ENCODE results near the gene BCL2.

BCL2 gene

DNA sequence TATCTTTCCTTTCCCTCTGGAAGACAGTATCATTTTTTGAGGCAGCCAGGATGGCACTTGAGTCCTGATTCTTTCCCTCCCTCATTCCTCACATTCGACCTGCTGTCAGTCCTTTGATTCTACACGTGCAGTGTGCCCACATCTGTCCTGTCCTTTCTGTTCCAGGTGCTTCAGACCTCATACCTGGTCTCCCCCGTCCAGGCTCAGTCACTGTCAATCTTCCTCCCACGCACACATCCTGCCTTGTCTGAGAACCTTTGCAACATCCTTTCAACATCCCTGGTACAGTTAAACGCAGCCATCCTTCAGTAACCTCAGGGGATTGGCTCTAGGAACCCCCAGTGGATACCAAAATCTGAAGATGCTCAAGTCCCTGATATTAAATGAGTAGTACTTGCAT, 10.1 kb downstream of the BCL2 start:
- no peak for DNase-seq (ENCODE audit: low read depth in 2 of 2)

DNA sequence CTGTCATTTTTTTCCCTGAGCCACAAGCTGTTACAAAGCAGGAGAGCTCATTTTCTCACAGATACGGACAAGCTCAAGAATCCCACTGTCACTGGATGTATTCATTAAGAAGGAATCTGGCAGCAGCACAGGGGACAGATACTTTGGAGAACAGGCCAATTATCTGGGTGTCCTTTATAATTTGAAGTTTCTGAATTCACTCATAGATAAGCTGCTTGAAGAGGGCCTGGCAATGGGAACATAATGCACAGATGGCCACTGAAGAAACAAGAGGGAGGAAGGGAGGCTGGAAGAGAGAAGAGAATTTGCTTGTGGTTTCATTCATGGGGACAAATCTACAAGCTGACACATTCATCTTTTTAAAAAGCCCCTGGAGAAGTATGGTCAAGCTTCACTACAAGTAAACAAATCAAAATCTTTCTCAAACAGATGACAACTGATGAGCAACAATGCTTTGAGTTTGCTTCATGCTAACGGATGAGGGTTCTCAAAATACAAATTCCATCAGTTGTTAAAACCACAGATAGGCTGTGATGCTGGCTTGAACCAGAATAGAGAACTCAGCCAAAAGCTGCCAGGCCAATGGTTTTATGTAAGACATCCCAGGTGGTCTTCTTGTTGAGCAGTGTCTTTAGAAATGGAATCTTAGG, 11.9 kb downstream of the BCL2 start:
- no peak for DNase-seq (ENCODE audit: low read depth in 2 of 2)

DNA sequence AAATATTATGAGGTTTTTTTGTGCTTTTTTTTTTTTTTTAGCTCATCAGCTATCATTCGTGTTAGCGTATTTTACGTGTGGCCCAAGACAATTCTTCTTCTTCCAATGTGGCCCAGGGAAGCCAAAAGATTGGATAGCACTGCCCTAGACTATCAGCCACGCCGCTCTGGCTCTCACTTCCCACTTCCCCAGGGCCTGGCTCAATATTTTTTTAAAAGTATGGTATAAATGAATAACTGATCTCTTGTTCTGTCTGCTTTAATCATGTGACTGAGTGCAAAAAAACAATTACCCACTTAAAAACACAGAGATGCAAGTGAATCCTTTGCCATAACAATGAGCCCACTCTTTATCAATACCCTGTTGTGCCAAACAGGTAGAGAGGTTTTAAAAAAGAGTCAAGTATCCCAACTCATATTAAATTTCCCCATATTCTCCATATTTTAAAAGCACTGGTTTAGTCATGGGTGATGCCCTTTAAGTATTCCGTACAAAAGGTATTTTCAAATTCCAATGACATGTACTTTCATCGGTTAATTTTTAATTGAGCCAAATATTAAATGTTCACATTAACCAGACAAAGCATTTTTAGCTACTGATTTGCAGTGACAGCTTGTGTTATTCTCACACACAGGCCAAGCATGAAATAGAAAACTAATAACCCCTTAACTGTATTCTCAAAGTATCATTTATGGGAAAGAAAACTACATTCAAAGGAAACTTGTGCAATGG, 12.6 kb downstream of the BCL2 start:
- DNase-seq (ENCODE audit: low read depth in 2 of 2): no peak

DNA sequence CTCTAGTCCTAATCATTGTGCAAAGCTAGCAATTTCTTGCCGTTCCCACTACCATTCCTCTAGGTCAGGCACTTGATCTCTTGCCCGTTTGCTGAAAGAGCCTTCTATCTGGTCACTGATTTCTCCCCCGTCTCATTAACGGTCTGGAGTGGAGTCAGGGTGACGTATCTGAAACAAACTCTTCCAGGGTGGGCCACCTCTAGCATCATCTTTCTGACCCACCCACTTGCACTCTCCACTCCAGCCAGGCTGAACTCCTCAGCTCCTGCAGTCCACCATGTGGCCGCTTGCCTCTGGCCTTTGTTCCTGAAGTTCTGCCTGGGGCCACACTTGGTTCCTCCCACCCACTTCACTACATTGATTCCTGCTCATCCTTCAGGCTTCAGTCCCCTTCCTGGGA, 13.3 kb downstream of the BCL2 start:
- no peak for DNase-seq (ENCODE audit: low read depth in 2 of 2)

DNA sequence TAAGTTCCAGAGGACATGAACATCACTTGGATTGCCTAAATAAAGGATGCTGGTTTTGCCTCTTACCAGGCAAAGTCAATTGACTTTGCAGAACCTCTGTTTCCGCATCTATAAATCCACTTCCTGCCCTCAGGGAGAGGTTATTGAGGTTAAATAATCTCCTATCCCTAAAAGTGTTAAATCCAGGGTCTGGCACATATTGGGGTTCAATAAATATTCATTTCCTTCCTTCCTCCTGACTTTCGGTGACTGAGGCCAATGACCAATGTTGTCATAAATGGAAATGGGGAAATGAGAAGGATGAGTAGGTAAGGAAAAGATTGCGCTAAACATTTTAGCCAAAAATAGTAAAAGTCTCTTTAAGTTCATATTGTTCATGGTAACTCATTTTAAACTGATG, 16.0 kb downstream of the BCL2 start:
- DNase-seq (ENCODE audit: low read depth in 2 of 2): no peak

DNA sequence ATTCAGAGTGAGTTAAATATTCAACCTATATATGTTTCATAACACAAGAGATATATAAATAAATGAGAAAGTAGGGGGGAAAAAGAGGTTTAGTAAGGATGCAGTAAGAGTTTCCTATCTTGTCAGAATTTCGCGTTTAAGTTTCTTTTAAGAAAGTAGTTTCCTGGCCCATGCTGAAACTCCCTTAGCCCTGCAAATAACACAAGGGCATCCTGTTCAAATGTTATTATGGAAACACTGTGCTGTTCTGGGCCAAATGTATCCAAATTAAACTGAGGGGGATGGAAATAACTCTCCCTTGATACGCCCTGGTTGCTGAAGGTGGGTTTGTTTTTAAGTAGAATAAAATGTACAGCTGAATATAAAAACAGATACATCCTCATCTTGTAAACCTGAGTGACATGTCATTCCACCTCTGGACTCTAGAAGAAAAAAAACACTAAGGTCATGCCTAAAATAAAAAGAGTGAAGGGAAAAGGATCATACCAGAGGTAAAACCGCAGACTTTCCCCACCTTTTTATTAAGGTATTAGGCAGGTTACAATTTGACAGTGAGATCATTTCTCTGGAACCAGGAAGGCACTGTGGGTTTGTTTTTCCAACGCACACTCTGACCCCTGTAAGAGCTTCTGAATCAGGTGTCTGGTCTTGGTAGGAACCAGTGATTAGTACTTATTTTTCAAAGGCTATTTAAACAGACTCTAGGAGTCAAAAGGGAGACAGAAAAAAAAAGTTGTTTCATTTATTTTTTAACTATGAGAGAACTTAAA, 16.7 kb downstream of the BCL2 start:
- DNase-seq (ENCODE audit: low read depth in 2 of 2): no peak

DNA sequence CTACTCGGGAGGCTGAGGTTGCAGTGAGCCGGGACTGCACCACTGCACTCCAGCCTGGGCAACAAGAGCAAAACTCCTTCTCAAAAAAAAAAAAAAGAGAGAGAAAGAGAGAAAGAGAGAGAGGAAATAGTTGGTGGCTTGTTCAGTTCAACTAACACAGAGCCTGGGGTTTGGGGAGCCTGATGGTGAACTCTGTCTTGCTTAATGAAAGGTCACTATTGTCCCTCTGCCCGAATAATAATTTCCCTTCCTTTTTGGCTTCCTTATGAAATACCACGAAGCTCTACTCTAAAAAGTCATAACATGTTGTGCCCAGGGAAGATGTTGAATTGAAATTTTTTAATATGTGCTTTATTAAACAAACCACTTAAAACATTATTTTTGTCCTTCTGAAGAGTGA, 17.3 kb downstream of the BCL2 start:
- DNase-seq (ENCODE audit: low read depth in 2 of 2): no peak

DNA sequence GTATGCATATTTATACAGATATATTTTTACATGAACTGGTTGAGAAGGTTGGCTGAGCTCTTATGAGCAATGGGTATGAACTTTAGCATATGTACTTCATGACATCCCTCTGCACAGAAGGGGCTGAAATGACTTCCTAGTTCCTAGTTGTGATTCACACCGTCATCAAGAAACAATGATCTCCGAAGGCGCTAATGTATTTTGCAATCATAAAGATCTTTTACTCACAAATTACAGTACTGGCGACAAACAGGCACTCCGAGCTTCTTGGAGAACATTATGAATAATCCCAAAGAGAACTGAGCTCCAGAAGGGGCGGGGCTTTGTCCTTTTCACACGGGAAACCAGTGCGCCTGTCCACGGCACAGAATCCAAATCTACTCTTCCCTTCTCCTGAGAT, 18.1 kb downstream of the BCL2 start:
- DNase-seq (ENCODE audit: low read depth in 2 of 2): no peak

DNA sequence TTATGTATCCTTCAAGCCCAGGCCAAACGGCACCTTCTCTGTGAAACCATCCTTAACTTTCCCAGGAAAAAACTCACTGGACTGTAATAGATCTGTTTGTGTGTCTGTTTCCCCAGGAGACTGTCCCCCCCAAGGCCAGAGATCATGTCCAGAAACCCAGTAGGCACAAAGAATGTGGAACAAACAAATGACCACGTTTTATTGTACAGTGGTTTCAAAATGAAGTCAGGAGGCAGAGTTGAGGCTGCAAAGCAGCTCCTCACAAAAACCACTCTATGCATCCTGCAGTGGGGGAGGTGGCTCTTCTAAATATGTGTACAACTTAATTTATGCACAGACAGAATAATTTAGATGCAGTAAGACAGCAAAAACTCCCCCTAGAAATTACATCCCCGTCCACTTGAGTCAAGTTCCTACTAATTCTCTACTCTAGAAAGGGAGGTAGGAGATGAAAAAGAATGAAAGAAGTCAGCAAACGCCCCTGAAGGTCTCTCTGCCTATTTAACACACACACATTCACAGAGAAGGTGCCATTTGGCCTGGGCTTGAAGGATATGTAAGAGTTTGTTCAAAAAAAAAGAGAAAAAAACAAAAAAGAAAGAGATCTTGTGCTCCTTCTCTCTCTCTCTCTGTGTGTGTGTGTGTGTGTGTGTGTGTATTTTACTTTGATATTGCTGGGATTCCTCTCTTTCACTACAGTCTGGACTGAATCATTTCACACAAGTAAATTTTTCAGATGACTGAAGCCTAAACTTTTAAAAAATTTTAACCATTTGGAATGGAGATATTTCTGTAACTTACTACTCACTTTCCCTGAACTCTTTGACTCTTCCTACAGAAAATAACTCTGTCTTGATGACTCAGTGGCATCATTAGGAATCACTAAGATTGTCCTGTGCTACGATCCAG, 19.5 kb downstream of the BCL2 start:
- no peak for DNase-seq (ENCODE audit: low read depth in 2 of 2)

DNA sequence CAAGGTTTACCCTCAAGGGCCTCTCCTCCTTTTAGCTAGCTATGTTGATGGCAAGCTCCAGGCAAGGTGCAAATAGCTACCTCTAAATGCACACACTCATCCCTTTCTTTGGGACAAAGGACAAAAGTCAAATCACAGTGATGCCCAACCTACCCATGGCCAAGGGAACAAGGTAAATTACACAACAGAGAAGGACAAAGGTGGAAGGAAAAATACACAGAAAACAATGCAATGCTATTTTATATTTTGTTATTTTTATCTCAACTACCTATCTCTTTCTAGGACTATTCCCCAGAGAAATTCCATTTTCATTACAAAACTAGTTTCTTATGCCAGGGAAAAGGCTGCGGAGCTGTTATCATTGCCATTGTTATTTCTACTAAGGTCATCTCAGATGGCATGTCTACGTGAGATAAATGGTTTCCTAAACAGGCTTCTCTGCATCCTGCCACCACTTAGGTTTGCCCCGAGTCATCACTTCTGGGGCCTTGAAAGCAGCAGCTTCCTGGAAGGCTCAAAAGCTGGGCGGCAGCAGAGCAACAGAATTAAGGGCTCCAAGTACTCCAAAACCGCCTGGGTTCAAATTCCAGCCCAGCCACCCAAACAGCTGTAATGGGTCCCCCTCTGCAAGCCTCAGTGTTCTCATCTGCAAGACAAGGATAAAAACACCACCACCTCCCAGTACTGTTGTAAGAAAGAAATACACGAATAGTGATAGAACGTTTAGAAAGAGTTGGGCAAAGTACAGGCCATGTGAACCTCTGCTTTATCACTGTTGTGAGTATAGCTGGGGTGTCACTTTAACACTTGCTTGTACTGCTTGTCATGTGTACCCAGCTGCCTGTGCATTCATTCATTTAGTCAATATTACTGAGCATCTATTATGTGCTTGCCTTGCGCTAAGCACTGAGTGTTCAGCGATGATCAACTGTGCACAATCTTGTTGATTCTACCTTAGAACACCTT, 20.9 kb downstream of the BCL2 start:
- no peak for DNase-seq (ENCODE audit: low read depth in 2 of 2)

DNA sequence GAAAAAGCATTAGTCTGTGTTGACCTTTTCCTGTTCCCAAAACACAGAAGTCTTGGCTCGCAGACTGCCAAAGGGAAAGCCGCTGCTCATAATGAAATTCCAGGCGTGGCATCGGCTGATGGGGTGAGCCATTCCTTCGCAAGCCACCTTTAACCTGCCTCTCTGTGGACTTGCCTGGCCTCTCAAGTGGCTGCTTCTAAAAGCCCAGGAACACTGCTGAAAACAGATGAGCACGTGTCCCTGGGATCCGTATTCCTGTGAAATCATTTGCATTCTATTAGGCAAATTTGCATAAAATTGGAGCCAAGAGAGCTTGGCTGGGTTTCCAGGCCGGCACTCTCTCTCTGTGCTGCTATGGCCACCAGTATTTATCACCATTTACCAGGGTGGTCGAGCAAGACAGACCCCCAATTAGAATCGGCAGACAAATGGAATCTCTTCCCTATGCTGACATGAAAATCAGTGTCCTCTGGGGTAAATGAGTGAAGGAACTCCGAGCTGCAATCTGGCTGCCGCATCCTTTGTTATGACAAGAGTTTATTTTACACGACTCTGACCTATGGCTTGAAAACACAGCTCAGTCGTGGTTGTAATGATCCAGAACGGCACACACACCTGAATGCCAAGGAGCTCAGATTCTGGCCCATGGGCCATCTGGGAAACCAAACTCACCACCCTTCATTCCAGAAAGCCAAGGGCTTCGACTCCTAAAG, 21.7 kb downstream of the BCL2 start:
- DNase-seq (ENCODE audit: low read depth in 2 of 2): no peak

DNA sequence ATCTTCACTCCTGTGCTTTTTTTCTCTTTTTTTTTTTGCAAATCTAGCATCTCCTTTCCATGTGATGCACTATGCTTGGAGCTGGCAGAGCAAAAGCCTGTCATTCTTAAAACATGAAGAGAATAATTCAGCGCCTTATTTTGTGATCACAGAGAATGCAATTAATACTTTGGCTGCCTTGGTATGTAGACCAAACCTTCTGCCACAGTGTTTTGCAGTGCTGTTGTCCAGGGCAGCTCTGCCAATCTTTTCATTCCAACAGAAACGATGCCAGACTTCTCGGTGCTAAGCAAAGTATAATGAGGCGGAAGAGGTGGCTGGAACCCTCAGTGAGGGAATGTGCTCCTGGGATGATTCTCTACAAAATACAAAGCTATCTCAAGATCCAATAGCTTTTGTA, 25.6 kb downstream of the BCL2 start:
- DNase-seq (ENCODE audit: low read depth in 2 of 2): no peak

DNA sequence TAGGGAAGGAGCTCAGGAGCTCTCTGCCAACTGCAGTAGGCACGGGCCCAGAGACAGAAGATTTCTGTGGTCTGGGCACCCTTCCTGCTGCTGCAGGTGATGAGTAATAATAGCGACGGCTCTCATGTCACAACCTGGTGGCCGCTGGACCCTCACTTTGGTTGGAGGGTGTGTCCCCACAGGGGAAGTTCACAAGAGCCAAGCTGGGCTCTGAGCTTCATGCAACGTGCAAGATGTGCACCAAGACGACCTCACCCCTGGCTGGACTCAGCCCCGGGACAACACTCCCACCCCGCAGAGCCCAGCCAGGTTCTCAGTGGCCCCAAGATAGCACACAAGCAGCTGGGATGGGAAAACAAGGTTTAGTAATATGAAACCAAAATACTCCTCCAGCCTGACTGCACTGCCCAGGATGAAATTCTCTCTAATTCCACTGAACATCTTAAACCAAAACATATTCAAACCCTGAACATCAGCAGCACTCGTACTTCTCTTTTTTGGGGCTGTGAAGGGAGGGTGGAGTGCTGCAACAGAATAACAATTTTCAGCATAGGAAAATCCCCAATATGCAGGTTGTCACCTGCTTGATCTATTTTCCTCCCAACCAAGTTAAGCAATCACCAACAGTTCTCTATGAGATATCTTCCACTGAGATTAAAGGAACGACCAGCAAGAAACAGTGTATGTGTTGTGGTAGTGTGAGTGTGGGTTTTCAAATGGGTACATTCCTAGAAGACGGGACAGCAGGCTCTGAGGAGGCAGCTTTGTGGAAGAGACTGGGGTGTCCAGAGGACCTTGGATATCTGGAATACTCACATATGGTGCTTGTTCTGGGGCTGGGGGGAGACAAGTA, 26.5 kb downstream of the BCL2 start:
- no peak for DNase-seq (ENCODE audit: low read depth in 2 of 2)

DNA sequence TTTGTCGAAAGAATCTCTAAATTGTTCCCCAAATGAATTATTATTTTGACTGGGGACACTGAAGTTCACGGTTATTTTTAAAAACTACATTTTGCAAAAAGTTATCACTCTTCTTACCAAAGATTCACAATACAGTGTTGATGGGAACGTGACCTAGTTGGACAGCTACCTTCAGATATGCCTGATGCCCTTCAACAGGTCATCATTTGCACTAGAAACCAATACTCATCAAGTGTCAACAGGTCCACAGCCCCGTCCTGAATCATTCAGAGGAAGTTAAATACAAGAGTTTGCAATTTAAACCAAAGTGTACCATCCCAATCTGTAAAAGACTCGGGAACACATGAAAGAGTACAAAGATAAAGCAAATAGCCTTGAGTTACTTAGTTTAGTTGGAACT, 28.3 kb downstream of the BCL2 start:
- no peak for DNase-seq (ENCODE audit: low read depth in 2 of 2)

DNA sequence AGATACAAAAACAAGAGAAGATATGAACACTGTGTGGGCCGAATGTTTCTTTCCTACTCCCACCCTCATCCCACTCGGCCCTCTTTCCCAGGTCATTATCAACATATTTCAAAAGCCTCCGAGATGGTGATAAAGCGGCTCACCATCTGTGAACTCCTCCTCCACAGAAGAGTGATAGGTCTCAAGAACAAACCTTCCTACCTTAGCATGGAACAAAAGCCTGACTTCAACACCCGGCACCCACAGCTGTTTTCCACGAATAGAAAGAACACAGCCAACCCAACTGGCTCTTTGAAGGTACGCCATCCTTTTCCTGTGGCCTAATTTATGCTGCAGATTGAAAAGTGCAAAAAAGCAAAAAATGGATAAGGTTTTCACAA, 28.8 kb downstream of the BCL2 start:
- no peak for DNase-seq (ENCODE audit: low read depth in 2 of 2)

DNA sequence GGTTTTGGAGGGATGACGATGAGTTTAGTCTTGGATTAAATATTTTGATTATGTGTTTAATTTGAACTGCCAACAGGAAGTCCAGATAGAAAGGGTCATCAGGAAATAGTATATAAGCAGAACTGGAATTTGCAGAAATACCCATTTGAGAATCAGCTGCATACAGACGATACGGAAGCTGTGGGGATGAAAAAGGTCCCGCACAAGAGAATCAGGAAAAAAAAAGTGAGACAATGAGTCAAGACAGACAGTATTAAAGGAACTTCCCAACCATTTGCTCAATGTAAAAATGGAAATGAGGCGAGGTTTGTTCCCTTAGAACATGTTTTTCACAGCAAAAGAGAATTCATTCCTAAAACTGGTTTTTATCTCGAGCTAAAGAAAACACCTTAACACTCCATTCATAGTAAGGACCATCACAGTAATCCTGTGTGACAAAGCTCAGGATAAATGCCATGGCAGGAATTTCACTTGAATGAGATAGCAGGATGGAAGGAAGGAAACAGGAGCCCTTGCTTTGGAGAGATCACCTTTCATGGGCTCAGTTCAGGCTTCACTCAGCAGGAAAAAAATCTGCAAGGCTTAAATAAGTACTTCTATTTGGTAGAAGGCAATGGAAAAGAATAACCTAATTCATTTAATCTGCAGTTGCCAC, 29.3 kb downstream of the BCL2 start:
- no peak for DNase-seq (ENCODE audit: low read depth in 2 of 2)

DNA sequence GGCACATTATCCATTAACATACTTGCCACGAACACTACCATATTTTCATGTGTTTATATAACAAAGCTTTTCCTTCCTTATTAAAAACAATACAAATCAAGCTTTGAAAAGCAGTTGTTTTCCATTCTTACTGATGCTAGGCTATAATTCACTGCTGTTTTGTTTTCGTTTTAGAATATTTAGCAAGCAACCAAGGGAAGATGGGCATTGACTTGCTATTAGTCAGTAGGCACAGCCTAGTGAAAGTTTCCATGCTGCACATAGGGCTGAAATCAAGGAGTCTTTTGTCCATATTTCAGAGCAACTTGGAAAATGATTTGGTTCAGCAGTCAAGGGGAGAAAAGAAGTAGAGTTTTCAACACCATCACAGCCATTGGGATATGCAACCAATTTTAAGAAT, 31.3 kb downstream of the BCL2 start:
- no peak for DNase-seq (ENCODE audit: low read depth in 2 of 2)

DNA sequence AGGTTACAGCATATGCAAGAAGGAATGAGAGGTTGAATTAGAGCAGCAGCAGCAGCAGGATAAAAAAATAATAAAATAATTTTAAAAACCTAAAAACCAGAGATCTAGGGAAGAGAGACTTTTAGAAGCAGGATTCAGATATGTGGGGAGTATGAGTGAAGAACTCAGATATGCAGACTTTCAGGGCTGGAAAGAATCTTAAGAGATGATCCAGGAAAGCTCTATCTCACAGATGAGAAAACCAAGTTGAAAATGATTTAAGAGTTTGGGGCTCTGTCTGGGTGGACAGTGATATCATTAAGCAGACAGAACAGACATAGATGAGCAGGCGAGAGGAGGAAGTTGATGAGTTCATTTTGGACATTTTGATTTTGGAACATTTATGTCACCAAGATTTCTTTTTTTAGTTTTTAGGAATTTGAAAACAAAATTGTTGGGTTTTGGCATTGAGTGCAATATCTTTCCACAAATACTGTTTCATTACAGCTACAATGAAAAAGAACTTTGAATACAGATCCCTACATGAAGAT, 31.8 kb downstream of the BCL2 start:
- DNase-seq (ENCODE audit: low read depth in 2 of 2): no peak
